GM23338 (cell line): ENCODE results near the gene NUDT4B. TPM values are rescaled to one million over a fixed set of nuclear protein-coding genes. Genes with fewer than 3 reads are reported as not detected.
"Not testable (repeated sequence)": the region's sequence is repeated elsewhere in the genome, so short reads cannot be mapped to it uniquely, and the experiment has no call there.

ENCODE experiments used
- ATAC-seq: fragments of 200-7000 bp; cut with Tn5 transposase; 3 replicates; pipeline ENCODE4 v1.9.1; 2020
- DNase-seq: peaks from one replicate; pipeline ENCODE4 v3.0.0-alpha.2; 2015; ENCODE audit warnings: low spot score
- H2AFZ ChIP-seq: fragments of 200-600 bp; sonication (generic); 2 replicates; pipeline ENCODE4 v1.8.0; 2016; ENCODE audit warnings: antibody characterized with exemption, mild to moderate bottlenecking, moderate library complexity
- H3F3A ChIP-seq: fragments of 200-600 bp; sonication (generic); replicated peaks from 2 replicates; pipeline ENCODE4 v1.8.0; 2017; ENCODE audit warnings: antibody characterized with exemption, mixed run types, low read depth
- H3K27ac ChIP-seq: fragments of 200-600 bp; sonication (generic); 2 replicates; pipeline ENCODE4 v1.6.1; 2016; ENCODE audit warnings: low read depth
- H3K27me3 ChIP-seq: fragments of 200-600 bp; sonication (generic); 2 replicates; pipeline ENCODE4 v1.8.0; 2016; ENCODE audit warnings: mild to moderate bottlenecking, mixed run types, moderate library complexity; ENCODE audit not compliant: insufficient read depth
- H3K36me3 ChIP-seq: fragments of 200-600 bp; sonication (generic); 2 replicates; pipeline ENCODE4 v1.8.0; 2016; ENCODE audit warnings: mild to moderate bottlenecking; ENCODE audit not compliant: insufficient read depth
- H3K4me1 ChIP-seq: fragments of 200-600 bp; sonication (generic); 2 replicates; pipeline ENCODE4 v1.8.0; 2016; ENCODE audit warnings: mild to moderate bottlenecking, moderate library complexity; ENCODE audit not compliant: insufficient read depth
- H3K4me2 ChIP-seq: fragments of 200-600 bp; sonication (generic); 2 replicates; pipeline ENCODE4 v1.7.1; 2017; ENCODE audit warnings: mixed run types
- H3K4me3 ChIP-seq: fragments of 200-600 bp; sonication (generic); 2 replicates; pipeline ENCODE4 v1.6.1; 2016; ENCODE audit warnings: mixed run types
- H3K79me2 ChIP-seq: fragments of 200-600 bp; sonication (generic); replicated peaks from 2 replicates; pipeline ENCODE4 v1.8.0; 2017; ENCODE audit warnings: mild to moderate bottlenecking; ENCODE audit not compliant: insufficient read depth
- H3K9me2 ChIP-seq: fragments of 200-600 bp; sonication (generic); 2 replicates; pipeline ENCODE4 v1.8.0; 2017; ENCODE audit not compliant: insufficient read depth
- H4K20me1 ChIP-seq: fragments of 200-600 bp; sonication (generic); replicated peaks from 2 replicates; pipeline ENCODE4 v1.8.0; 2017; ENCODE audit warnings: mild to moderate bottlenecking; ENCODE audit not compliant: insufficient read depth
- H3K27ac Mint-ChIP-seq: 2 replicates; pipeline ENCODE4 v1.8.0; 2020; ENCODE audit warnings: inconsistent platforms, mild to moderate bottlenecking, moderate library complexity, mixed read lengths
- H3K27me3 Mint-ChIP-seq: 3 replicates; pipeline ENCODE4 v1.8.0; 2022; ENCODE audit warnings: low read depth, mild to moderate bottlenecking, moderate library complexity, mixed read lengths, inconsistent platforms; ENCODE audit not compliant: insufficient read depth, poor library complexity
- H3K36me3 Mint-ChIP-seq: 3 replicates; pipeline ENCODE4 v1.8.0; 2021; ENCODE audit warnings: low read depth, mild to moderate bottlenecking, inconsistent platforms, moderate library complexity, mixed read lengths
- H3K4me1 Mint-ChIP-seq: 3 replicates; pipeline ENCODE4 v1.8.0; 2020; ENCODE audit warnings: mild to moderate bottlenecking, inconsistent platforms, mixed read lengths
- H3K4me3 Mint-ChIP-seq: 3 replicates; pipeline ENCODE4 v1.8.0; 2021; ENCODE audit warnings: moderate library complexity, mild to moderate bottlenecking, inconsistent platforms, mixed read lengths
- H3K9me3 Mint-ChIP-seq: 3 replicates; pipeline ENCODE4 v1.8.0; 2020; ENCODE audit warnings: moderate library complexity, mild to moderate bottlenecking, inconsistent platforms, mixed read lengths
- polyA plus RNA-seq: library from polyadenylated mRNA; unstranded; fragments of >200 nt; fragmentation: Nextera tagmentation; extraction: Ambion mirVana; gene quantifications from 2 replicates; pipeline ENCODE4 v1.2.1, GENCODE V29; 2016
- small RNA-seq: library from RNA; depleted of rRNA; stranded (forward); fragments of <200 nt; gene quantifications from one replicate; pipeline ENCODE3, GENCODE V24; 2014; ENCODE audit warnings: low replicate concordance
- total RNA-seq: library from RNA; depleted of rRNA; stranded (reverse); fragments of >200 nt; shearing (Covaris generic); gene quantifications from 2 replicates; pipeline ENCODE4 v1.2.3, GENCODE V29; 2014; rRNA removed

NUDT4B gene
- total and polyA plus RNA-seq, 2 experiments from 2014 or later, result 28.1 TPM; not detected in 1

- H3K4me1 Mint-ChIP-seq, H3K27me3 ChIP-seq, H3K4me1 ChIP-seq, H3K9me2 ChIP-seq, H3K4me2 ChIP-seq, H3K36me3 ChIP-seq, H2AFZ ChIP-seq, H3K79me2 ChIP-seq, H3K27ac ChIP-seq, H3F3A ChIP-seq, H3K4me3 ChIP-seq, H3K27ac Mint-ChIP-seq, H3K9me3 Mint-ChIP-seq, H3K36me3 Mint-ChIP-seq, DNase-seq, ATAC-seq, H4K20me1 ChIP-seq, H3K4me3 Mint-ChIP-seq, H3K27me3 Mint-ChIP-seq: not testable (repeated sequence)
Observed at GRCh38 chr1:148780404-148780803, 31.8 kb downstream of the NUDT4B start.

GRCh38 chr1:148791543-148792099, 43.0 kb downstream of the NUDT4B start:
- not testable (repeated sequence) for H3K4me3 Mint-ChIP-seq, H3K9me3 Mint-ChIP-seq, H3K27ac ChIP-seq, H3F3A ChIP-seq, H3K4me2 ChIP-seq, H3K27me3 Mint-ChIP-seq, H3K27me3 ChIP-seq, H3K9me2 ChIP-seq, H3K4me1 ChIP-seq, H3K36me3 ChIP-seq, H3K4me3 ChIP-seq, H3K79me2 ChIP-seq, H3K27ac Mint-ChIP-seq, H3K4me1 Mint-ChIP-seq, H3K36me3 Mint-ChIP-seq, H2AFZ ChIP-seq, H4K20me1 ChIP-seq, DNase-seq
- peak; percentile 95 for ATAC-seq

- not testable (repeated sequence) for H3K27ac Mint-ChIP-seq, H3K4me3 Mint-ChIP-seq, H3K36me3 ChIP-seq, H3K4me1 Mint-ChIP-seq, H2AFZ ChIP-seq, H3K27me3 Mint-ChIP-seq, H3F3A ChIP-seq, DNase-seq, H3K9me2 ChIP-seq, H3K36me3 Mint-ChIP-seq, H3K27me3 ChIP-seq, ATAC-seq, H3K4me1 ChIP-seq, H3K4me2 ChIP-seq, H4K20me1 ChIP-seq, H3K4me3 ChIP-seq, H3K9me3 Mint-ChIP-seq, H3K27ac ChIP-seq, H3K79me2 ChIP-seq
Observed at GRCh38 chr1:148793762-148794332, 45.3 kb downstream of the NUDT4B start.

Small RNA genes lying within 50 kb of the gene (small RNA-seq; reads per million reads assigned to genes)
- not detected for gene RNU6-1171P

Other genes starting within 250 kb of the NUDT4B start
- 7.7 and 10.8 TPM in 2 replicates for gene NBPF14, start 152.8 kb upstream of the NUDT4B start, total RNA-seq
- 5.1 and 5.5 TPM in 2 replicates for gene NBPF14, start 152.8 kb upstream of the NUDT4B start, polyA plus RNA-seq
- 26.8 and 35.2 TPM in 2 replicates for gene PDE4DIP, start 95.7 kb downstream of the NUDT4B start, total RNA-seq
- 12.9 and 16.5 TPM in 2 replicates for gene PDE4DIP, start 95.7 kb downstream of the NUDT4B start, polyA plus RNA-seq